Neutrophil (primary cell): ENCODE results near the gene ENAH.

Experiments
- H3K27ac ChIP-seq: fragments of 200-600 bp; sonication (generic); 2 replicates; pipeline ENCODE4 v1.5.1; 2016; ENCODE audit warnings: mild to moderate bottlenecking, moderate library complexity
- H3K27me3 ChIP-seq: fragments of 200-600 bp; sonication (generic); 2 replicates; pipeline ENCODE4 v1.6.0; 2016; ENCODE audit warnings: mild to moderate bottlenecking
- H3K36me3 ChIP-seq: fragments of 200-600 bp; sonication (generic); 2 replicates; pipeline ENCODE4 v1.5.1; 2017
- H3K4me1 ChIP-seq, 2 experiments: fragments of 200-600 bp in 1 of 2; sonication (generic) in 1 of 2; 1 replicate in 1 of 2; 2 replicates in 1 of 2; pipeline versions ENCODE4 v1.5.1 to v1.6.1; 2013 to 2016; ENCODE audit warnings: low read depth in 1 of 2, low read length in 1 of 2, mild to moderate bottlenecking in 1 of 2, moderate library complexity in 1 of 2; ENCODE audit not compliant: control insufficient read depth in 1 of 2, insufficient read depth in 1 of 2
- H3K4me3 ChIP-seq, 2 experiments: fragments of 200-600 bp in 1 of 2; sonication (generic) in 1 of 2; 1 replicate in 1 of 2; 2 replicates in 1 of 2; pipeline ENCODE4 v1.5.1; 2013 to 2016; ENCODE audit warnings: low read depth in 1 of 2, low read length in 1 of 2, mild to moderate bottlenecking in 1 of 2, moderate library complexity in 1 of 2
- H3K9me3 ChIP-seq: fragments of 200-600 bp; sonication (generic); 2 replicates; pipeline ENCODE4 v1.5.1; 2016
- TF ChIP-seq, protein P1 (sequence below): fragments of 200-600 bp; sonication (generic); IDR thresholded peaks from 2 replicates; pipeline ENCODE4 v1.5.1; 2016; ENCODE audit warnings: antibody characterized with exemption

The ENAH gene

DNA sequence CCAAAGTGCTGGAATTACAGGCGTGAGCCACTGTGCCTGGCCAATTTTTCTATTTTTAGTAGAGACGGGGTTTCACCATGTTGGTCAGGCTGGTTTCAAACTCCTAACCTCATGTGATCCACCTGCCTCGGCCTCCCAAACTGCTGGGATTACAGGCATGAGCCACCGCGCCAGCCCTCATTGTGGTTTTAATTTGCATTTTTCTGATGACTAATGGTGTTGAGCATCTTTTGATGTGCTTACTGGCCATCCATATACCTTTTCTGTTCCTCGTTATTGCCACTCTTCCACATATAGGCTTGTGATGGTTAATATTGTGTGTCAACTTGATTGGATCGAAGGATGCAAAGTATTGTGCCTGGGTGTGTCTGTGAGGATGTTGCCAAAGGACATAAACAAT lies 17.4 kb upstream of the ENAH start:
- H3K4me3 ChIP-seq: no peak overlapping the region
- H3K4me1 ChIP-seq: peaks cover 4 to 9% of the 10 kb centered on the region in 2 experiments
- H3K27me3 ChIP-seq: peaks cover 4% of the 10 kb centered on the region
- TF ChIP-seq, protein P1, sequence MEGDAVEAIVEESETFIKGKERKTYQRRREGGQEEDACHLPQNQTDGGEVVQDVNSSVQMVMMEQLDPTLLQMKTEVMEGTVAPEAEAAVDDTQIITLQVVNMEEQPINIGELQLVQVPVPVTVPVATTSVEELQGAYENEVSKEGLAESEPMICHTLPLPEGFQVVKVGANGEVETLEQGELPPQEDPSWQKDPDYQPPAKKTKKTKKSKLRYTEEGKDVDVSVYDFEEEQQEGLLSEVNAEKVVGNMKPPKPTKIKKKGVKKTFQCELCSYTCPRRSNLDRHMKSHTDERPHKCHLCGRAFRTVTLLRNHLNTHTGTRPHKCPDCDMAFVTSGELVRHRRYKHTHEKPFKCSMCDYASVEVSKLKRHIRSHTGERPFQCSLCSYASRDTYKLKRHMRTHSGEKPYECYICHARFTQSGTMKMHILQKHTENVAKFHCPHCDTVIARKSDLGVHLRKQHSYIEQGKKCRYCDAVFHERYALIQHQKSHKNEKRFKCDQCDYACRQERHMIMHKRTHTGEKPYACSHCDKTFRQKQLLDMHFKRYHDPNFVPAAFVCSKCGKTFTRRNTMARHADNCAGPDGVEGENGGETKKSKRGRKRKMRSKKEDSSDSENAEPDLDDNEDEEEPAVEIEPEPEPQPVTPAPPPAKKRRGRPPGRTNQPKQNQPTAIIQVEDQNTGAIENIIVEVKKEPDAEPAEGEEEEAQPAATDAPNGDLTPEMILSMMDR: no peak
- H3K9me3 ChIP-seq: no peaks in the 10 kb centered on the region
- H3K27ac ChIP-seq: no peak overlapping the region
- H3K36me3 ChIP-seq: no peaks in the 10 kb centered on the region

DNA sequence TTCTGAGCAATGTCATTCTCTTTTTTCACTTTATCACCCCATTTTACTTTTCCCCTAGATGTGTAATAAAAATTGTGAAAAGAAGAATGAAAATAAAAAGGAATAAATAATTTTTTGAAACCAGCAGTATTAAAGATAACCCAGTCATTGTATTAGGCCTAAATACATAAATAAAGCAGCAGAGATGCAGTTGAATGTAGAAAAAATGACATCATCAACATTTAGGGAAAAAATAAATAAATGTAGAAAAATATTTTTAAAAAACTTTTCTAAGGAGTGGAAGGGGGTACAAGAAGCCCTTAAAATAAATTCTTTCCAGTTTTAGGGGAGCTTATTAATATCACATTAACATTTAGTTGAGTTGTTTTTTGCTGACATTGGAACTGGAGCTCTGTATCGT lies 15.3 kb upstream of the ENAH start:
- Histone ChIP-seq H3K36me3 (no peaks in the 10 kb centered on the region), H3K27ac (no peak overlapping the region), H3K27me3 (peaks cover 4% of the 10 kb centered on the region), H3K4me3 (no peak overlapping the region), H3K4me1 (no peaks in the 10 kb centered on the region), H3K9me3 (no peaks in the 10 kb centered on the region)
- TF ChIP-seq, protein P1: no peak

DNA sequence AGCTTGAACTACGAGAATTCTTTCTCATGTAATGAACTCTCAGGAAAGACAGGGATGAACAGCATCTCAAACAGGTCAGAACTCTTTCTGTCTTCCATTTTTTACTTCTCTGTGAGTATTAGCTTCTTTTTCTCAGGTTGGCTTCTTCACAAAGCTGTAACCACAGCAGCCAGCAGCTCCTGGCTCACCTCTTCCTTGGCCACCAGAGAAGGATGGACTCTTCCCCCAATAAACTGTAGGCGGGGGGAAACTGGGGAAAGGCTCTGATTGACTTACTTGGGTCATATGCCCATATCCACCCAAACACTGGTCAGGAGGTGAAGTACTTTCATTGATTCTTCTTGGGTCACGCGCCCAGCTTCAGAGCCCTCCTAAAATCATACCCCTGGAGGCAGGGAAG lies 14.4 kb upstream of the ENAH start:
- no peaks in the 10 kb centered on the region for H3K9me3 ChIP-seq
- TF ChIP-seq, protein P1: no peak
- no peaks in the 10 kb centered on the region for H3K36me3 ChIP-seq
- peaks cover 4% of the 10 kb centered on the region for H3K27me3 ChIP-seq
- H3K4me3 ChIP-seq: no peak overlapping the region
- no peaks in the 10 kb centered on the region for H3K4me1 ChIP-seq
- no peak overlapping the region for H3K27ac ChIP-seq

DNA sequence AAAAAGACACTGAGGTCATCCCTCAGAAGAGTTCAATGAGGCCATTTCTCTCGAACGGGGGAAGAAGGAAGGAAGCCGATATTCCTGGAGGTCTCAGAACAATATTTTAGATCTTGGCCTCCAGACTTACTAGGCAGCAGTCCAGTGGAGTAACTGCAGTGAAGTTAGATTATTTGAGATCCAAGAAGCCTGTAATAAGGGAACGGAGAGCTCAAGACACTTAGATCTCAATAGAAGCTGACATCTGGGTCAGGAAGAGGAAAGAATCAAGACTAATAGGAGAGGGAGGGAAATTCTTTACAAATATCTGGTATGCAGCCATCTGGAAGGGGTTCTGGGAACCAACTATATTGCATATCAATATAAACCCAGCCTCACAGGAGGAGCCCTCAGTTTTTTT lies 13.6 kb upstream of the ENAH start:
- TF ChIP-seq, protein P1: no peak
- Histone ChIP-seq H3K9me3 (no peaks in the 10 kb centered on the region), H3K36me3 (no peaks in the 10 kb centered on the region), H3K27me3 (peaks cover 4% of the 10 kb centered on the region), H3K4me3 (no peak overlapping the region), H3K27ac (no peak overlapping the region), H3K4me1 (no peaks in the 10 kb centered on the region)

DNA sequence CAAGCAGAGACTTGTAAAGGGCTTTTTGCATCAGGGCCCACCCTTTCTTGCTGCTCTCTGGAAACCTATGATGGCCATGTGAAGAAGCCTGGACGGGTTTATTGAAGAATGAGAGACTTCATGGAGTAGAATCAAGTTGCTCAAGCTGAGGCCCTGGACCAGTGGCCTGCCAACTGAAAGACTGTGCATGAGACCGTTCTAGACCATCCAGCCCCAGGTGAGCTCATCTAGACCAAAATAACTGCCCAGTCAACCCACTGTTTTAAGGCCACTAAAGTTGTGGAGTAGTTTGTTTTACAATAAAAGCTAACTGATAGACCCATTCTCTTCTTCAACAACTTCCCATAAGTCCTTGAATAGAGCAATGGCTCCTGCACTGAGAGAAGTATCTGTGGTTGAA lies 11.8 kb upstream of the ENAH start:
- H3K4me1 ChIP-seq: no peaks in the 10 kb centered on the region
- no peaks in the 10 kb centered on the region for H3K9me3 ChIP-seq
- H3K27me3 ChIP-seq: peaks cover 4% of the 10 kb centered on the region
- H3K27ac ChIP-seq: no peak overlapping the region
- TF ChIP-seq, protein P1: no peak
- no peak overlapping the region for H3K4me3 ChIP-seq
- no peaks in the 10 kb centered on the region for H3K36me3 ChIP-seq

DNA sequence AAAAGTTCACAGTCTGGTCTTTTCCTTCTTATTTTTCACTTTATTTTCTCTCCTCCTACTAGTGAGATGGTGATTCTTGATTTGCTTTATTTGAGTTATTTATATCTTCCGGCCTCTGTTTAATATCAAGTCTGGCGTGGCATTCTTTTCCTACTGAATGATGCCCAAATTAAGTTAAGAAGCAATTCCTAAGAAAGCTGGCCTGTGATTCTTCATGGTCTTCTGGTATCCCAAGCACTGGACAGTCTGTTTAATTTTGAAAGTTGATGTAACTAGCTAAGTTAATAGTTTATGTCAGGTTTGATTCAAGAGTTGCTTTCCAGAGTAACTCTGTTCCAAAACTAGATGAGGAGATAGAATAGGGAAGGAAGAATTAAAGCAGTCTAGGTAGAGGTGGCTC lies 9.2 kb upstream of the ENAH start:
- Histone ChIP-seq H3K4me3 (no peak overlapping the region), H3K27ac (no peak overlapping the region), H3K36me3 (no peaks in the 10 kb centered on the region), H3K27me3 (peaks cover 6% of the 10 kb centered on the region), H3K4me1 (no peaks in the 10 kb centered on the region), H3K9me3 (no peaks in the 10 kb centered on the region)
- TF ChIP-seq, protein P1: no peak
